ENCODE measurements around the gene MSI2.

MSI2 gene

GRCh38 chr17:57442914-57443571, 186.7 kb downstream of the MSI2 start:
- Histone ChIP-seq H3K27ac (ENCODE audit: low read depth, low read length, poor library complexity, severe bottlenecking) (peak overlapping the region; percentile 97), H3K79me2 (ENCODE audit: insufficient read depth, low read length) (peaks cover 41% of the 10 kb centered on the region), H4K20me1 (ENCODE audit: insufficient read depth, low read length) (no peaks in the 10 kb centered on the region), H3F3A (ENCODE audit: insufficient read depth, low read length) (no peaks in the 10 kb centered on the region), H3K4me2 (ENCODE audit: low read length) (peak overlapping the region; percentile 78), H3K9me2 (ENCODE audit: low read depth, low read length) (no peaks in the 10 kb centered on the region), H3K36me3 (ENCODE audit: insufficient read depth, low read length) (peaks cover 16% of the 10 kb centered on the region; the same call in 1 of the 2 replicates), H2AFZ (ENCODE audit: low read length) (no peak overlapping the region), H3K4me1 (ENCODE audit: insufficient read depth, low read length, severe bottlenecking) (peaks cover 100% of the 10 kb centered on the region), H3K9ac (ENCODE audit: low read length) (peak overlapping the region; percentile 87), H3K27me3 (ENCODE audit: insufficient read depth, low read length) (no peaks in the 10 kb centered on the region), H3K4me3 (ENCODE audit: low read depth, low read length, poor library complexity, severe bottlenecking) (peak overlapping the region; percentile 66), H3K9me3 (ENCODE audit: low read length) (no peaks in the 10 kb centered on the region)
- no peak for TF ChIP-seq CTCF (IDR thresholded peaks at IDR 0.05; ENCODE audit: low read length)
- TF ChIP-seq EZH2 (IDR thresholded peaks at IDR 0.05; ENCODE audit: borderline replicate concordance, low read length): no peak

GRCh38 chr17:57443781-57444180, 187.5 kb downstream of the MSI2 start:
- peaks cover 47% of the 10 kb centered on the region for H3K79me2 ChIP-seq (ENCODE audit: insufficient read depth, low read length)
- no peaks in the 10 kb centered on the region for H3F3A ChIP-seq (ENCODE audit: insufficient read depth, low read length)
- peak overlapping the region; percentile 78 for H3K4me2 ChIP-seq (ENCODE audit: low read length)
- no peaks in the 10 kb centered on the region for H3K27me3 ChIP-seq (ENCODE audit: insufficient read depth, low read length)
- peak overlapping the region; percentile 87 for H3K9ac ChIP-seq (ENCODE audit: low read length)
- H3K9me2 ChIP-seq (ENCODE audit: low read depth, low read length): no peaks in the 10 kb centered on the region
- peak overlapping the region; percentile 97 for H3K27ac ChIP-seq (ENCODE audit: low read depth, low read length, poor library complexity, severe bottlenecking)
- no peaks in the 10 kb centered on the region for H3K9me3 ChIP-seq (ENCODE audit: low read length)
- H4K20me1 ChIP-seq (ENCODE audit: insufficient read depth, low read length): no peaks in the 10 kb centered on the region
- TF ChIP-seq CTCF (IDR thresholded peaks at IDR 0.05; ENCODE audit: low read length): no peak
- peaks cover 100% of the 10 kb centered on the region for H3K4me1 ChIP-seq (ENCODE audit: insufficient read depth, low read length, severe bottlenecking)
- peaks cover 21% of the 10 kb centered on the region; the same call in 1 of the 2 replicates for H3K36me3 ChIP-seq (ENCODE audit: insufficient read depth, low read length)
- H2AFZ ChIP-seq (ENCODE audit: low read length): no peak overlapping the region
- H3K4me3 ChIP-seq (ENCODE audit: low read depth, low read length, poor library complexity, severe bottlenecking): peak overlapping the region; percentile 66

GRCh38 chr17:57444682-57445450, 188.5 kb downstream of the MSI2 start:
- no peaks in the 10 kb centered on the region for H3K9me2 ChIP-seq (ENCODE audit: low read depth, low read length)
- peaks cover 52% of the 10 kb centered on the region for H3K79me2 ChIP-seq (ENCODE audit: insufficient read depth, low read length)
- peaks cover 100% of the 10 kb centered on the region for H3K4me1 ChIP-seq (ENCODE audit: insufficient read depth, low read length, severe bottlenecking)
- no peaks in the 10 kb centered on the region for H4K20me1 ChIP-seq (ENCODE audit: insufficient read depth, low read length)
- H3K27ac ChIP-seq (ENCODE audit: low read depth, low read length, poor library complexity, severe bottlenecking): peak overlapping the region; percentile 97
- no peaks in the 10 kb centered on the region for H3K27me3 ChIP-seq (ENCODE audit: insufficient read depth, low read length)
- peak overlapping the region; percentile 87 for H3K9ac ChIP-seq (ENCODE audit: low read length)
- H3K9me3 ChIP-seq (ENCODE audit: low read length): no peaks in the 10 kb centered on the region
- no peaks in the 10 kb centered on the region for H3F3A ChIP-seq (ENCODE audit: insufficient read depth, low read length)
- peak overlapping the region; percentile 78 for H3K4me2 ChIP-seq (ENCODE audit: low read length)
- H2AFZ ChIP-seq (ENCODE audit: low read length): no peak overlapping the region
- no peak for TF ChIP-seq EZH2 (IDR thresholded peaks at IDR 0.05; ENCODE audit: borderline replicate concordance, low read length)
- no peak for TF ChIP-seq CTCF (IDR thresholded peaks at IDR 0.05; ENCODE audit: low read length)
- H3K4me3 ChIP-seq (ENCODE audit: low read depth, low read length, poor library complexity, severe bottlenecking): peak overlapping the region; percentile 66
- peaks cover 27% of the 10 kb centered on the region; the same call in 1 of the 2 replicates for H3K36me3 ChIP-seq (ENCODE audit: insufficient read depth, low read length)
